ENCODE measurements around the gene MAN2C1. TPM values are rescaled to one million over a fixed set of nuclear protein-coding genes. Genes with fewer than 3 reads are reported as not detected.

MAN2C1 gene
- polyA plus RNA-seq, 3 donors, result 32.9 to 453 (median 42.9) TPM

GRCh38 chr15:75327491-75327890 lies 40.9 kb downstream of the MAN2C1 start:
- TF ChIP-seq, protein P1, sequence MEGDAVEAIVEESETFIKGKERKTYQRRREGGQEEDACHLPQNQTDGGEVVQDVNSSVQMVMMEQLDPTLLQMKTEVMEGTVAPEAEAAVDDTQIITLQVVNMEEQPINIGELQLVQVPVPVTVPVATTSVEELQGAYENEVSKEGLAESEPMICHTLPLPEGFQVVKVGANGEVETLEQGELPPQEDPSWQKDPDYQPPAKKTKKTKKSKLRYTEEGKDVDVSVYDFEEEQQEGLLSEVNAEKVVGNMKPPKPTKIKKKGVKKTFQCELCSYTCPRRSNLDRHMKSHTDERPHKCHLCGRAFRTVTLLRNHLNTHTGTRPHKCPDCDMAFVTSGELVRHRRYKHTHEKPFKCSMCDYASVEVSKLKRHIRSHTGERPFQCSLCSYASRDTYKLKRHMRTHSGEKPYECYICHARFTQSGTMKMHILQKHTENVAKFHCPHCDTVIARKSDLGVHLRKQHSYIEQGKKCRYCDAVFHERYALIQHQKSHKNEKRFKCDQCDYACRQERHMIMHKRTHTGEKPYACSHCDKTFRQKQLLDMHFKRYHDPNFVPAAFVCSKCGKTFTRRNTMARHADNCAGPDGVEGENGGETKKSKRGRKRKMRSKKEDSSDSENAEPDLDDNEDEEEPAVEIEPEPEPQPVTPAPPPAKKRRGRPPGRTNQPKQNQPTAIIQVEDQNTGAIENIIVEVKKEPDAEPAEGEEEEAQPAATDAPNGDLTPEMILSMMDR (IDR thresholded peaks at IDR 0.05), result no peak
- intact Hi-C loops (cut with micrococcal nuclease), result no loop called here
- Histone ChIP-seq H3K36me3 (replicated peaks in 1 of 2; ENCODE audit: control insufficient read depth in 1 of 2, insufficient read depth in 2 of 2, low read length in 2 of 2) (no peaks in the 10 kb centered on the region), H2AFZ (ENCODE audit: insufficient read depth, low read depth, low read length, poor library complexity, severe bottlenecking) (no peak overlapping the region), H3K27me3 (ENCODE audit: control insufficient read depth in 2 of 2, insufficient read depth in 2 of 2, low read length in 2 of 2) (no peaks in the 10 kb centered on the region), H3K4me3 (replicated peaks in 1 of 3; ENCODE audit: low read depth in 2 of 3, low read length in 3 of 3) (no peak overlapping the region), H3K9me3 (replicated peaks in 1 of 2; ENCODE audit: control insufficient read depth in 1 of 2, insufficient read depth in 1 of 2, low read length in 2 of 2) (no peaks in the 10 kb centered on the region), H3K4me1 (ENCODE audit: control insufficient read depth in 1 of 2, insufficient read depth in 2 of 2, low read length in 2 of 2) (no peaks in the 10 kb centered on the region), H3K4me2 (replicated peaks; ENCODE audit: extremely low read depth, low read length, poor library complexity, severe bottlenecking) (no peak overlapping the region), H3K79me2 (ENCODE audit: insufficient read depth, low read length) (no peaks in the 10 kb centered on the region), H4K20me1 (ENCODE audit: insufficient read depth, low read length) (no peaks in the 10 kb centered on the region), H3K27ac (ENCODE audit: low read depth in 1 of 2, low read length in 2 of 2) (no peak overlapping the region), H3K9ac (ENCODE audit: insufficient read depth, low read length, poor library complexity, severe bottlenecking) (no peak overlapping the region)
- whole genome bisulfite sequencing (ENCODE audit: insufficient coverage), result 91% methylated on average over 3 of the region's 3 CpGs
- no peaks in the 10 kb centered on the region for H3K4me1 Mint-ChIP-seq
- H3K9me3 Mint-ChIP-seq, result no peaks in the 10 kb centered on the region
- no peak for DNase-seq
- H3K4me3 Mint-ChIP-seq, result no peak overlapping the region
- no peak overlapping the region for H3K27ac Mint-ChIP-seq
- no peaks in the 10 kb centered on the region for H3K36me3 Mint-ChIP-seq
- H3K27me3 Mint-ChIP-seq (ENCODE audit: low read depth in 3 of 3), result peaks cover 0 to 10% (median 5%) of the 10 kb centered on the region in 3 donors

GRCh38 chr15:75327005-75327404 lies 41.4 kb downstream of the MAN2C1 start:
- no peak overlapping the region for H2AFZ ChIP-seq (ENCODE audit: insufficient read depth, low read depth, low read length, poor library complexity, severe bottlenecking)
- H3K9ac ChIP-seq (ENCODE audit: insufficient read depth, low read length, poor library complexity, severe bottlenecking), result no peak overlapping the region
- no peaks in the 10 kb centered on the region for H3K9me3 ChIP-seq (replicated peaks in 1 of 2; ENCODE audit: control insufficient read depth in 1 of 2, insufficient read depth in 1 of 2, low read length in 2 of 2)
- H3K4me3 ChIP-seq (replicated peaks in 1 of 3; ENCODE audit: low read depth in 2 of 3, low read length in 3 of 3), result no peak overlapping the region
- H4K20me1 ChIP-seq (ENCODE audit: insufficient read depth, low read length), result no peaks in the 10 kb centered on the region
- H3K79me2 ChIP-seq (ENCODE audit: insufficient read depth, low read length), result no peaks in the 10 kb centered on the region
- H3K36me3 ChIP-seq (replicated peaks in 1 of 2; ENCODE audit: control insufficient read depth in 1 of 2, insufficient read depth in 2 of 2, low read length in 2 of 2), result no peaks in the 10 kb centered on the region
- DNase-seq, result no peak
- H3K27me3 Mint-ChIP-seq (ENCODE audit: low read depth in 3 of 3), result peaks cover 0 to 8% (median 5%) of the 10 kb centered on the region in 3 donors
- intact Hi-C loops (cut with micrococcal nuclease), result no loop called here
- H3K4me3 Mint-ChIP-seq, result no peak overlapping the region
- no peaks in the 10 kb centered on the region for H3K4me1 Mint-ChIP-seq
- 83% methylated on average over 3 of the region's 4 CpGs for WGBS (ENCODE audit: insufficient coverage)
- no peak overlapping the region for H3K27ac Mint-ChIP-seq
- no peak overlapping the region for H3K4me2 ChIP-seq (replicated peaks; ENCODE audit: extremely low read depth, low read length, poor library complexity, severe bottlenecking)
- H3K4me1 ChIP-seq (ENCODE audit: control insufficient read depth in 1 of 2, insufficient read depth in 2 of 2, low read length in 2 of 2), result no peaks in the 10 kb centered on the region
- no peaks in the 10 kb centered on the region for H3K27me3 ChIP-seq (ENCODE audit: control insufficient read depth in 2 of 2, insufficient read depth in 2 of 2, low read length in 2 of 2)
- no peaks in the 10 kb centered on the region for H3K36me3 Mint-ChIP-seq
- H3K9me3 Mint-ChIP-seq, result no peaks in the 10 kb centered on the region
- TF ChIP-seq, protein P1 (IDR thresholded peaks at IDR 0.05), result no peak
- H3K27ac ChIP-seq (ENCODE audit: low read depth in 1 of 2, low read length in 2 of 2), result no peak overlapping the region

Measured in CD14-positive monocyte (primary cell).